ENCODE measurements around the gene SLC25A44.
"Not testable (repeated sequence)": the region's sequence is repeated elsewhere in the genome, so short reads cannot be mapped to it uniquely, and the experiment has no call there.

The SLC25A44 gene

DNA sequence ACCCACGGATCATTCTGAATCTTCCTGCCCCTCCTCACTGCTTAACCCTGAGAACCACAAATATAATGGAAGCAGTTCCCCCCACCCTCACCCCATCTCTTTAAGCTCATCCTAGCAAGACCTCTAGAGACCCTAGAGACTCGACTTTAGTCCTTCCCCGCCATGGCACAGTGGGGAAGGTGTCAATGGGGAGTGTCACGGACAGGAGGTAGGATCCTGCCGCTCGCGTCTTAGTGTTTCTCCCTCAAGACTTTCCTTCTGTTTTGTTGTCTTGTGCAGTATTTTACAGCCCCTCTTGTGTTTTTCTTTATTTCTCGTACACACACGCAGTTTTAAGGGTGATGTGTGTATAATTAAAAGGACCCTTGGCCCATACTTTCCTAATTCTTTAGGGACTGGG, 18.2 kb downstream of the SLC25A44 start:
- no peak for DNase-seq

DNA sequence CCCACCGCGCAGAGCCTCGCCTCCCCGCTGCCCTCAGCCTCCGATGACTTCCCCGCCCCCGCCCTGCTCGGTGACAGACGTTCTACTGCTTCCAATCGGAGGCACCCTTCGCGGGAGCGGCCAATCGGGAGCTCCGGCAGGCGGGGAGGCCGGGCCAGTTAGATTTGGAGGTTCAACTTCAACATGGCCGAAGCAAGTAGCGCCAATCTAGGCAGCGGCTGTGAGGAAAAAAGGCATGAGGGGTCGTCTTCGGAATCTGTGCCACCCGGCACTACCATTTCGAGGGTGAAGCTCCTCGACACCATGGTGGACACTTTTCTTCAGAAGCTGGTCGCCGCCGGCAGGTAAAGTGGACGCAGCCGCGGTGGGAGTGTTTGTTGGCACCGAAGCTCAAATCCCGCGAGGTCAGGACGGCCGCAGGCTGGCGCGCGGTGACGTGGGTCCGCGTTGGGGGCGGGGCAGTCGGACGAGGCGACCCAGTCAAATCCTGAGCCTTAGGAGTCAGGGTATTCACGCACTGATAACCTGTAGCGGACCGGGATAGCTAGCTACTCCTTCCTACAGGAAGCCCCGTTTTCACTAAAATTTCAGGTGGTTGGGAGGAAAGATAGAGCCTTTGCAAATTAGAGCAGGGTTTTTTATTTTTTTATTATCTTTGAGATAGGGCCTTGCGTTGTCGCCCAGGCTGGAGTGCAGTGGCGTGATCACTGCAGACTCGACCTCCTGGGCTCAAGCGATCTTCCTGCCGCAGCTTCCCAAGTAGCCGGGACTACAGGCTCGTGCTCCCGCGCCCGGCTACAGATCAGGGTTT, 19.1 kb downstream of the SLC25A44 start, which contains the start of gene PMF1:
TSS of gene PMF1 (plus strand) at position 175 of the 811 bp plus-strand sequence. CDS start at position 184, 9 bp downstream.
- DNase-seq = peak; percentile 95

DNA sequence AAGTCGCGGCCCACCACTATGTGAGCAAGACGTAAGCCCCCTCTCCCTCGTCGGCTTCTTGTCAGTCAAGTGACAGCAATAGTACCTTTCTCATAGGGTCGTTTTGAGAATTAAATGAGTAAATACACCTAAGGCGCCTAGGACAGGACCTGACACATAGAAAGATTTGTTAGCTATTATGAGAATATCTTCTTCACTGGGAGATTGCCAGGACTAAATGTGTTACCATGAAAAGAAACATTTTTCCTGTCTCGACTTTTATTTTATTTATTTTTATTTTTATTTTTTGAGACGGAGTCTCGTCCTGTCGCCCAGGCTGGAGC, 19.7 kb downstream of the SLC25A44 start:
- DNase-seq = no peak

DNA sequence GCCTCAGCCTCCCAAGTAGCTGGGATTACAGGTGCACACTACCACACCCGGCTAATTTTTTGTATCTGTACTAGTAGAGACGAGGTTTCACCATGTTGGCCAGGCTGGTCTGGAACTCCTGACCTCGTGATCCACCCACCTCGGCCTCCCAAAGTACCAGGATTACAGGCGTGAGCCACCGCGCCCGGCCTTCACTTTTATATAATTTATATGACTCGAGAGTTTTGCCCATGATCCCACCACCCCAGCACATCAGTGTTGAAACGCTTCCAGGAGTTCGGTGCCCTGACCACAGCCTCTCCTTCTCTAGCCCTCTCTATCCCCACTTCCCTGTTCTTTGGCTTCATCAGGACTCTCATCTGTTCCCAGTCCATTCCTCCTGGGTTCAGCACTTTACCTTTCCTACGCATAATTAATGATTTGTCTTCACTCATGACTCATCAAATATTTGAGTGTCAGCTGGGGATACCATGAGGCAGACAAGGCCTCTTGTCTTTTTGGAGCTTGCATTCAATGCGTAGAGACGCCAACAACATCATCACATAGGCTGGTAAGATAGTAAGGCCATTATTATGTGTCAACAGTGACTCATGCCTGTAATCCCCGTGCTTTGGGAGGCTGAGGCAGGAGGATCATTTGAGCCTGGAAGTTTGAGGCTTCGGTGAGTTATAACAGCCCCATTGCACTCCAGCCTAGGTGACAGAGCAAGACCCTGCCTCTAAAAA, 20.3 kb downstream of the SLC25A44 start:
- no peak for DNase-seq

DNA sequence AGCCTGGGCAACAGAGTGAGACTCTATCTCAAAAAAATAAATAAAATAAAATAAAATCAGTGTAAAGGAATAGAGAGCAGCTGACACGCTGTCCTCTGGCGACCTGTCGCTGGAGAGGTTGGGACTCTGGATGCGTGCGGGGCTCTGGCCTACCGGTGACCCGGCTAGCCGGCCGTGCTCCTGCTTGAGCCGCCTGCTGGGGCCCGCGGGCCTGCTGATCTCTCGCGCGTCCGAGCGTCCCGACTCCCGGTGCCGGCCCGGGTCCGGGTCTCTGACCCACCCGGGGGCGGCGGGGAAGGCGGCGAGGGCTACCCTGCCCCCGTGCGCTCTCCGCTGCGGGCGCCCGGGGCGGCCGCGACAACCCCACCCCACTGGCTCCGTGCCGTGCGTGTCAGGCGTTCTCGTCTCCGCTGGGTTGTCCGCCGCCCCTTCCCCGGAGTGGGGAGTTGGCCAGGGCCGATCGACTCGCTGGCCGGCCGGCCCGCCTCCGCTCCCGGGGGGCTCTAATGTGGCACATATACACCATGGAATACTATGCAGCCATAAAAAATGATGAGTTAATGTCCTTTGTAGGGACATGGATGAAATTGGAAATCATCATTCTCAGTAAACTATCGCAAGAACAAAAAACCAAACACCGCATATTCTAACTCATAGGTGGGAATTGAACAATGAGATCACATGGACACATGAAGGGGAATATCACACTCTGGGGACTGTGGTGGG, 22.6 kb downstream of the SLC25A44 start:
- DNase-seq = not testable (repeated sequence)

DNA sequence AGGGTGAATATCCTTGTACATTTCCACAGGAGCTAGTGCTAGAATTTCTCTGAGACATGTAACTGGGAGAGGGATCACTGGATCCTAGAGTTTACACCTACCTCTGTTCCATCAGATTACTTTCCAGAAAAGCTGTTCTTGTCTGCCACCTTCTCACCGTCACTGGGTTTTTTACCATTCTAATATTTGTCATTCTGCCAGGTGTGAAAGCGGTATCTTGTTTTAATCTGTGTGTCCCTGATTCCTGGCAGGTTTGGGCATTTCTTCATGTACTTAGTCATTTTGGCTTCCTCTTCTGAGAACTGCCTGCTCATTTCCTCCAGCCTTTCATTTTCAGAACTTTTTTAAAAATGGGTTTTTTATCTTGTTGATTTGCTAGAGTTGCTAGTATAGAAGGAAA, 24.0 kb downstream of the SLC25A44 start:
- DNase-seq = peak; percentile 36

DNA sequence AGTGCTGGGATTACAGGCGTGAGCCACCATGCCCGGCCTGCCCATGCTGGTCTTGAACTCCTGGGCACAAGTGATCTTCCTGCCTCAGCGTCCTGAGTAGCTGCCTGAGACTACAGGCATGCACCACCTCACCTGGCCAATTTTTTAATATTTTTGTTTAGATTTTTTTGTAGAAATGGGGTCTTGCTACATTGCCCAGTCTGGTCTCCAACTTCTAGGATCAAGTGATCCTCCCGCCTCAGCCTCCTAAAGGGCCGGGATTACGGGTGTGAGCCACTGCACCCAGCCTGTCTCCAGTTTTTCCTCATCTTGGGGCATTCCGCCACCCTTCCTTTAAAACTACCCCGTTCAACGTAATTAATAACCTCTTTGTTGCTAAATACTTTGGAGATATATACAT, 26.3 kb downstream of the SLC25A44 start:
- no peak for DNase-seq

DNA sequence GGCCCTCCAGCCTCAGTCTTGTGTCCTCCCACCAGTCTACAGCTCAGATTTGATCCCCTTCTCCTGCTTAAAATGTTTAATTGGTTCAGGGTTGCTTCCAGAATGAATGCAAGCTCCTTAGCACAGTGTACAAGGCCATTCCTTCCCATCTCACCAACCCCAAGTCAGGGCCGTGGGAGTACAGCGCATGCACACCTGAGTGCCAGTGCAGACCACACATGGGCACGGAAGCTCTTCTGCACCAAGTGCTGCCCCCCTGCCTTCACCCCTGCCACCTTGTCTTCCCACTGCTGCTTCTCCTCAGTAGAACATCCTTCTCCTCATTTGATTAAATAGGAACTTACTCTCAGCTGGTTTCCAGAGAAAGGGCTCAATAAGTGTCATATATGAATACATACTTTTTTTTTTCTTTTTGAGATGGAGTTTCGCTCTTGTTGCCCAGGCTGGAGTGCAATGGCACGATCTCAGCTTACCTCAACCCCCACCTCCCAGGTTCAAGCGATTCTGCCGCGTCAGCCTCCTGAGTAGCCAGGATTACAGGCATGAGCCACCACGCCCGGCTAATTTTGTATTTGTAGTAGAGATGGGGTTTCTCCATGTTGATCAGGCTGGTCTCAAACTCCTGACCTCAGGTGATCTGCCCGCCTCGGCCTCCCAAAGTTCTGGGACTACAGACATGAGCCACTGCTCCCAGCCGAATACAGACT, 28.2 kb downstream of the SLC25A44 start:
- DNase-seq = no peak

DNA sequence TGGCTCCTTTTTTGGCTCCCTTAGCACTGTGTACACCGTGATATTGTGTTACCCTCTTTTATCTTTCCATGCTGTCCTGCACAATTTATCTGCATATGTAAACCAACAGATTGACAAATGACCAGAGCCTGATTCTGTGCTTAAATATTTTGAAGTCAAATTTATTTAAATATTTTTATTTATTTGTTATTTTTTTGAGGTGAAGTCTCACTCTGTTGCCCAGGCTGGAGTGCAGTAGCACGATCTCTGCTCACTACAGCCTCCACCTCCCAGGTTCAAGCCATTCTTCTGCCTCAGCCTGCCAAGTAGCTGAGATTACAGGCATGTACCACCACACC, 31.7 kb downstream of the SLC25A44 start:
- no peak for DNase-seq

DNA sequence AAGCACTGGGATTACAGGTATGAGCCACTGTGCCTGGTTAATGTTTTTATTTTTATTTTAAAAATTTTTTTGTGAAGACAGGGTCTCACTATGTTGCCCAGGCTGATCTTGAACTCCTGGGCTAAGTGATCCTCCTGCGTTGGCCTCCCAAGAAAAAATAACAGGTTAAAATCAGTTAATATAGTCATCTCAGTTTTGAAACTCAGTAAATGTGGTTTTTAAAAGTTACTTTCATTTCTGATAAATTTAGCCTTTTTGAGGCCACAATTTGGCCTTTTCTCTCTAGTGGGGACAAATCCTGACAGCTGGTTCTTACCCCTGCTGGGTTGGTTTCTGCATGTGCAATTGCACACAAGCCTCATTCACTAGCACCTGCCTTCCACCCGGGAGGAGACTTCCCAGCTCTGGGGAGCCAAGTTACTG, 32.2 kb downstream of the SLC25A44 start:
- no peak for DNase-seq

DNA sequence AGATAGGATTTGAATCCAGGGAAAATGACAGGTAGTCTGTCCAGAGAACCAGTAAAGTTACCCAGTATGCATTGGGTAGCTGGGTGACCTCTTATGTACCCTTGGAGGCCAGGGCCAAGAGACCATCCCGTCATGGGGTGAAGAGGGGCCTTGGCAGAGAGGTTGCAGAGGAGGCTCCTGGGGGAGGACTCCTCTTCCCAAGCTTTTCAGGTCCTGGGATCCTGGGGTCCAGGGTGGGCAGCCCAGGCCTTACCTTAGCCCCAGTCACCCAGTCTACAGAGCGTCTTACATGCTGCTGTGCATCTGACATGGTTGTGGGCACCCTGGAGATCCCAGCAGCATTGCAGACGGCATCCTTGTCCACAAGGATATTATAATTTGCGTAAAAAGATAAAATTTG, 32.9 kb downstream of the SLC25A44 start:
- no peak for DNase-seq

DNA sequence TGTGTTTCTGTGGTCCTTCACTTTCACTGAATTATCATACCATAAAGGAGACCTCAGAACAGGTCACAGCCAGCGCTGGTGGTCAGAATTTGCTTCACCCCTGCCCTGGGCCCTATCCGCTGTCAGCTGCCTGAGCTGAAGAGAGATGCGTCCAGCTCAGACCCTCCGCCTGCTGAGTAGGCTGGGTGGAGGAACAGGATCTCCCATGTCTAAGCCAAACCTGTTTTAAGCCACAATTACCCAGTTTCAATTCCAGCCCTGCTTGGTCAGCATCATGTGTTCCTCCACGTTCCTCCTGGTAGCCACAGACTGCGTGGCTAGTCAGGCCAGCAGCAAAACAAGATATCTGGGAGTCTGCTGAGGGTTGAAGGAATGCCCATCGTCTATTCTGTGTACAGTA, 34.6 kb downstream of the SLC25A44 start:
- DNase-seq = no peak

DNA sequence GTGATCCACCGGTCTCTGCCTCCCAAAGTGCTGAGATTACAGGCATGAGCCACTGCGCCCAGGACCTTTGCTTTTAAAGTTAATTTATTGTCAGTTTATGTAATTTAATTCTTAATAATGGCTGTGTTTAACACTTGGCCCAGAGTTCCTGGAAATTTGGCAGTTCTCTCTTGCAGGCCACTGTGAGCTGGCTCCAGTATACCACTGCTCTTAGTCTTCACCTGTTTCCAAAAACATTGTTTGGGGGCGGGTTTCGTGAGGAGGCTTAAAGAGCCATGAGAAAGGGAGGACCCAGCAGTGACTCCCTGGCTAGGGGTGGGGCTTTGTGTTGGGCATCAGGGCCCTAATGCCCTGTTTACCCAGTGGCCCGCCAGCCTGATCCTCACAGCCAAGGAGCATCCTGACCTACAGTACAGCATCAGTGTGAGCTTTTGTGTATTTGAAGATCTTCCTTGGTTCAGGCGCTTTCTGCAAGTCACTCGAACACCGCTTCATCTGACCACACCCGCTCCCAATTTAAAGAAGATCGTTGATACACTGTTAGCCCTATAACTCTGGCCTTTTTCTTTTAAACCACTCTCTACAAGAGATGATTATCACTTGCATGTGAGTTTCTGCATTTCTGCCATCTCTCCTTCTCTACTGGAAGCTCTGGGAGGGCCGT, 36.0 kb downstream of the SLC25A44 start:
- no peak for DNase-seq

DNA sequence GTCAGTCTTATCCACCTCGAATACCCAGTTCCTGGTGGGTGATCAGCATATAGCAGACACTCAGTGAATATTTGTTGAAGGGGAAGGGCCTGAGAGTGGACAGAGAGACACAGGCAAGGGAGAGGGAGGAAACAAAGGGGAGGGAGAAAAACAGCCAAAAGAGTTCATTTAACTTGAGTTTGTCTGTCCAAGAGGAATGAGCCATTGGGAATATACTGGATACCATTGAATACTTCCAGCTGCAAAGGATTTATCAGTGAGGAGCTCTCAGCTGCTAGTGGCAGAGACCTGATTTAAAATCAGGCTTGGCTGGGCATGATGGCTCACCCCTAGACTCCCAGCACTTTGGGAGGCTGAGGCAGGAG, 36.6 kb downstream of the SLC25A44 start:
- no peak for DNase-seq

DNA sequence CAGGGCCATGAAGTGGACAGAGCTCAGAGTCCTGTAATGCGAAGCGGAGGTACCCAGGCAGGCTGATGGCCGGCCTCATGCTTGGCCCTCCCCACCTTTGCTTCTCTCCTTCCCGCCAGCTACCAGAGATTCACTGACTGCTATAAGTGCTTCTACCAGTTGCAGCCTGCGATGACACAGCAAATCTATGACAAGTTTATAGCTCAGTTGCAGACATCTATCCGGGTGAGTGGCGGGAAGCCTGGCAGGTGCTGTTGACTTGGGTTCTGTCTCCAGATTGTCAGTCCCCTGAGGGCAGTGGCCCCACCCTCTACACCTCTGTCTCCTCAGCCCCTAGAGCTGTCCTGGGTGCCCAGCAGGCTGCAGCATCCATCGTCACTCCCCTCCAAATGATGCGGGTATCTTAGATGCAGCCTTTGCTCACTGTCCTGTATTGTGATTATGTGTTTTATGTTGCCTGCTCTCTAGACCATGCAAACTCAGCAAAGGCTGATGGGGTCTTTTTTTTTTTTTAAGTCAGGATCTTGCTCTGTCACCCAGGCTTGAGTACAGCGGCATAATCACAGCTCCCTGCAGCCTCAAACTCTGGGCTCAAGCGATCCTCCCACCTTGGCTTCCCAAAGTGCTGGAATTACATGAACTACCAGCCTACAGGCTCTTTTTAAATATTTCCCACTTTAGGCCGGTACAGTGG, 38.4 kb downstream of the SLC25A44 start:
- no peak for DNase-seq

DNA sequence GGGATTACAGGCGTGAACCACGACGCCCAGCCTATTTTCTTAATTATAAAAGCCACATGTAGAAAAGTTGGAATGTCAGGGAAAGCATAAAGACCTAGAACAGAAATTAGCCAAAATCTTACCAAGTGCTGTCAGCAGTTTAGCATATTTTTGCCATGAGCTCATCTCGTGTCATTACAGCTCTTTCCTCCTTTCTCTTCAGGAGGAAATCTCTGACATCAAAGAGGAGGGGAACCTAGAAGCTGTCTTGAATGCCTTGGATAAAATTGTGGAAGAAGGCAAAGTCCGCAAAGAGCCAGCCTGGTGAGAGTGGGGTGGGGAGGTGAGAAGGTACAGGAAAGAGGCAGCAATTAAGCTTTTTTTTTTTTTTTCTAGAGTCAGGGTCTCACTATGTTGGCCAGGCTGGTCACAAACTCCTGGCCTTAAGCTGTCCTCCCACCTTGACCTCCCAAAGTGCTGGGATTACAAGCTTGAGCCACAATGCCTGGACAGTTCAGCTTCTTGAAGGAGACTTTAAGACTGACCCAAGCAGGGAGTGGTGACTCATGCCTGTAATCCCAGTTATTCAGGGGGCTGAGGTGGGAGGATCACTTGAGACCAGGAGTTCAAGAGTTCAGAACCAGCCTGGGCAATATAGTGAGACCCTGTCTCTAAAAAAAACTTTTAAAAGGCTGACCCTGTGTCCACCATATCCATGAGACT, 39.7 kb downstream of the SLC25A44 start:
- DNase-seq = no peak

DNA sequence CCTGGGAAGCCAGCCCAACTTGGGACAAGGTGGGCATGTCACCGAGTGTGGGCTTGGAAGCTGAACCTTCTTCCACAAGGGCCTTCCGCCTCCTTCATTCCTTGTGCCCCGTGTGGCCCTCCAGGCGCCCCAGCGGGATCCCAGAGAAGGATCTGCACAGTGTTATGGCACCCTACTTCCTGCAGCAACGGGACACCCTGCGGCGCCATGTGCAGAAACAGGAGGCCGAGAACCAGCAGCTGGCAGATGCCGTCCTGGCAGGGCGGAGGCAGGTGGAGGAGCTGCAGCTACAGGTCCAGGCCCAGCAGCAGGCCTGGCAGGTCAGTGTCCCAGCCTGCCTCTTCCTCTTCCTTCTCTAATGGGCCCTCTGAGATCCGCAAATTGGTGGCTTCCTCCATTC, 42.3 kb downstream of the SLC25A44 start:
- no peak for DNase-seq

DNA sequence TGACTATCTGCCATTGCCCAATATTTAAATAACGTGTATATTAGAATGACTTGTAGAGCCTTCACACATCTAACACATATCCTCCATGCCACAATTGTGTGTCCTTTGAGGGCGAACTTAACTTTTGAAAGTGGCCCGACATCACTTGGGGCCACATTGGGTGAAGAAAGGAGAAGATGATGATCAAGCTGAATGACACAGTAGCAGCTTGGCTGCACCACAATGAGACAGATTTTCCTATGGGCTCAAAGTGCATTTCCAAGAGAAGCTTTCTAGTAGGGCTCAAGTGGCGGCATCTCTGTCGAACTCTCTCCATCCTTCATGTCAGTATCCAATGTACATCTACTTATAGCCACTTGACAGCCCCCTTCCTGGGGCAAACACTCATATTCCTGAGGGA, 44.3 kb downstream of the SLC25A44 start:
- no peak for DNase-seq

DNA sequence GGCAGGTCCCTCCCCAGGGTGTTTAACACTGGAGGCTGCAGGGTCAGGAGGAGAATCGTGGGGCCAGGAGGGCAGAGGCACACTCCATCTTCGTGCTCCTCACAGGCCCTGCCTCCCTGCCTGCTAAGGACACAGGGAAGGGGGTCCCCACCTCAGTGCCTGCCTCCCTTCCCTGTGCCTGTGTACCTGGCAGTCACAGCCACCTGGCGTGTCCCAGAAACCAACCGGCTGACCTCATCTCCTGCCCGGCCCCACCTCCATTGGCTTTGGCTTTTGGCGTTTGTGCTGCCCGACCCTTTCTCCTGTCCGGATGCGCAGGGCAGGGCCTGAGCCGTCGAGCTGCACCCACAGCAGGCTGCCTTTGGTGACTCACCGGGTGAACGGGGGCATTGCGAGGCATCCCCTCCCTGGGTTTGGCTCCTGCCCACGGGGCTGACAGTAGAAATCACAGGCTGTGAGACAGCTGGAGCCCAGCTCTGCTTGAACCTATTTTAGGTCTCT, 47.5 kb downstream of the SLC25A44 start:
- no peak for DNase-seq

DNA sequence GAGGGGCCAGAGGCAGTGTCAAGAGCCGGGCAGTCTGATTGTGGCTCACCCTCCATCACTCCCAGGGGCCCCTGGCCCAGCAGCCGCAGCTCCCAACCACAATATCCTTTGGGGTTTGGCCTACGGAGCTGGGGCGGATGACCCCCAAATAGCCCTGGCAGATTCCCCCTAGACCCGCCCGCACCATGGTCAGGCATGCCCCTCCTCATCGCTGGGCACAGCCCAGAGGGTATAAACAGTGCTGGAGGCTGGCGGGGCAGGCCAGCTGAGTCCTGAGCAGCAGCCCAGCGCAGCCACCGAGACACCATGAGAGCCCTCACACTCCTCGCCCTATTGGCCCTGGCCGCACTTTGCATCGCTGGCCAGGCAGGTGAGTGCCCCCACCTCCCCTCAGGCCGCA, 48.0 kb downstream of the SLC25A44 start, which contains the start of gene BGLAP:
TSS of gene BGLAP (plus strand) at position 259 of the 400 bp plus-strand sequence. CDS start at position 307, 48 bp downstream.
- DNase-seq = no peak

DNA sequence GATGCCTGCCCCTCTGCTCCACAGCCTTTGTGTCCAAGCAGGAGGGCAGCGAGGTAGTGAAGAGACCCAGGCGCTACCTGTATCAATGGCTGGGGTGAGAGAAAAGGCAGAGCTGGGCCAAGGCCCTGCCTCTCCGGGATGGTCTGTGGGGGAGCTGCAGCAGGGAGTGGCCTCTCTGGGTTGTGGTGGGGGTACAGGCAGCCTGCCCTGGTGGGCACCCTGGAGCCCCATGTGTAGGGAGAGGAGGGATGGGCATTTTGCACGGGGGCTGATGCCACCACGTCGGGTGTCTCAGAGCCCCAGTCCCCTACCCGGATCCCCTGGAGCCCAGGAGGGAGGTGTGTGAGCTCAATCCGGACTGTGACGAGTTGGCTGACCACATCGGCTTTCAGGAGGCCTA, 48.8 kb downstream of the SLC25A44 start:
- no peak for DNase-seq
